ENCODE data around the gene BCAS3.

DNA sequence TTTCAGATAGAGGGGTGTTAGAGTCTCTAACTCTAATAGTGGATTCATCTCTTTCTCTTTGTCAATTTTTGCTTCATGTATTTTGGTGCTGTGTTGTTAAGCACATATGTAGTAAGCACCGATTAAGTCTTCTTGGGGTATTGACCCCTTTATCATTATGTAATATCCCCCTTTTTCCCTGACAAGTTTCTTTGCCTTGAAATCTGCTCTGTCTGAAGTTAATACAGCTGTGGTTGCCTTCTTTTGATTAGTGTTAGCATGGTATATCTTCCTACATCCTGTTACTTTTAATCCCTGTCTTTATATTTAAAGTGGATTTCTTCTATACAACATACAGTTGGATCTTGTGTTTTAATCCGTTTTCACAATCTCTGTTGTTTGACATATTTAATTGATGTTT, 60.6 kb downstream of the BCAS3 start:
- TF ChIP-seq EZH2 (IDR thresholded peaks at IDR 0.05; ENCODE audit: insufficient read depth, poor library complexity, severe bottlenecking): no peak
- TF ChIP-seq EZH2phosphoT487 (IDR thresholded peaks at IDR 0.05; ENCODE audit: insufficient read depth, low read depth): no peak
